Stimulated activated naive CD4-positive, alpha-beta T cell (primary cell): ENCODE results near the gene SPATA13.
"Not testable (repeated sequence)": the region's sequence is repeated elsewhere in the genome, so short reads cannot be mapped to it uniquely, and the experiment has no call there.

Experiments
- DNase-seq, 6 experiments: peaks; one replicate each; lab custom pipeline; 2025; lab: John Stamatoyannopoulos, UW

SPATA13 gene

DNA sequence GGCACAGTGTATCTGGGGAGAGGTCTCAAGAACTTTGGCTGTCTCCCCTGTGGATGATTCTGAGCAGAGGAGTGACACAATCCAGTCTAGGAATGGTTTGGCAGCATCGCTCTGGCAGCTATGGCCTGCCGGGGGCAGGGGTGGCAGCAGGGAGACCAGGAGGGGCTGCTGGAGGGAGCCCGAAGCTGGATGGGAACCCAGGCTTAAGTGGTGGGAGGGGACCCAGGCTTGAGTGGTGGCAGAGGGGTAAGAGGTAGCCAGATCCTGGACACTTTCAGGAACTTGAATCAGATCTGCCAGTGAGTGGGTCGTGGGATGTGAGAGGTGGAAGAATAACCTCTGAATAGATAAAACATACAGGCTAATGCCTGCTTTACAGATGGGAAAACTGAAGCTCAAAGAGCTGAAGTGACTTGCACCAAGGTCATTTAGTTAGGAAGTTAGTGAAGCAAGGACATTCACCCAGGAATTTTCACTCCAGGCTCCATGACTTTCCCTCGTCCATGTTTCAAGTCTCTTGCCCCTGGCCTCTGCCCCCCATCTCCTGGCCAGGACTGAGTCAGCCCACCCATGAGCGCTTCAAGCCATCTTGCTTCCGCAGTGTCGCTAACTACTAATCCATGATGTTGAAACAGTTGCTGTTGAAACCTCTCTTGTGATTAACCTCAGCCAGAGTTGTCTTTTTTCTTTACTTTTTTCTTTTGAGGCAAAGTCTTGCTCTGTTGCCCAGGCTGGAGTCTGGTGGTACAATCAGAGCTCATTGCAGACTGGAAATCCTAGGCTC, 119.0 kb downstream of the SPATA13 start:
- DNase-seq = no peak

DNA sequence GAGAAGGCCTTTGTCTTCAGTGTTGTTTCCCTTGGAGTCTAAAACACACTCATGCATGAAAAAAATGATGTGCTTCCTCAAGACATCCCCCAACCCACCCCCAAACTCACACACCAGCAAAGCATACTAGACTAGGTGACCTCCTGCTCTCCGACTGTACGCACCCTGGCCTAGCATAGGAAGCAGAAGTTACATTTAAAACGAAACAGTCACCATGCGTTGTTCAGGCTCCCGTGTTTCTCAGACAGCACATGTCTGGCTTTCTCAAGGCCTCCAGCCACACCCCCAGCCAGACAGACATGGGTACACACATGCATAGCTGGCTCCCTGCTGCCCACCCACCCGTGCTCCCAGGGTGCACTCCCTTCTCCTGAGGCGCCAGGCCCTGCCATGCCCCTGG, 120.2 kb downstream of the SPATA13 start:
- DNase-seq = no peak

- DNase-seq = no peak
Measured at GRCh38 chr13:24281188-24282008, 120.9 kb downstream of the SPATA13 start.

- DNase-seq = no peak
Measured at GRCh38 chr13:24282256-24282655, 121.7 kb downstream of the SPATA13 start.

GRCh38 chr13:24284889-24285565, 124.5 kb downstream of the SPATA13 start:
- DNase-seq = no peak

DNA sequence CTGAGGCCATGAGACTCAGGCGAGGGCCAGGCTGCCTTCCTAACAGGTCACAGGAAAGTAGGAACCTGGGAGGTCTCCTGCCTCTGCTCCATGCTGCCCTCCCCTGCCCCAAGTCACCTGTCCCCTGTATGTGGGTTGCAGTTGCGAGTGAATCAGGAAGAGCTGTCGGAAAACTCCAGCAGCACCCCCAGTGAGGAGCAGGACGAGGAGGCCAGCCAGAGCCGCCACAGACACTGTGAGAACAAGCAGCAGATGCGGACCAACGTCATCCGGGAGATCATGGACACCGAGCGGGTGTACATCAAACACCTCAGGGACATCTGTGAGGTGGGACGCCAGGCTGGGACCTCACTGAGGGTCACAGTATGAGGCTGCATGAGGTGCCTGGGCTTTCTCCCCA, 126.1 kb downstream of the SPATA13 start:
- no peak for DNase-seq

DNA sequence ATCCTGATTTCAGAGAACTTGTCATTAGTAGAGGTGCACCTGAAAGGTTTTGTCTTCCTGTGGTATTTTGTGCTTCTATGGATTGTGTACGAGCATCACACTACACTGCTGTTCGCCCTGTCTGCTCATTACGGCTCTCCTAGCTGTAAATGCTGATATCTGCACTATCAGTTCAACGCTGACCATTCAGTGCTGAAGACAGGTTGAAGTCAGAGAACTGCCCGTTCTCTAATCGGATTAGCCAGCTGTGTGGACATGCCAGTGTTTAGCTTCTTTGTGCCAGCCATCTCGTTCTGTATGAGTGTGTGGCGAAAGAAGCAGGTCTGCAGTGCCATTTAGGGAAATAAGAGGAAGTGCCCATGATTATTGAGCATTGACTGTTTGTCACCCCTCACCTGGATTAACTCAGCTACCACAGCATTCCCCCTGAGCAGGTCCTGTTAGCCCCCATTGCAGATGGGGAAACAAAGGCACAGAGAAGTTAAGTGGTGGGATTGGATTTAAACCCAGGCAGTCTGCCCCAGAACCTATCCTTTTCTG, 127.3 kb downstream of the SPATA13 start:
- no peak for DNase-seq

GRCh38 chr13:24288870-24289269, 128.3 kb downstream of the SPATA13 start:
- DNase-seq = no peak

DNA sequence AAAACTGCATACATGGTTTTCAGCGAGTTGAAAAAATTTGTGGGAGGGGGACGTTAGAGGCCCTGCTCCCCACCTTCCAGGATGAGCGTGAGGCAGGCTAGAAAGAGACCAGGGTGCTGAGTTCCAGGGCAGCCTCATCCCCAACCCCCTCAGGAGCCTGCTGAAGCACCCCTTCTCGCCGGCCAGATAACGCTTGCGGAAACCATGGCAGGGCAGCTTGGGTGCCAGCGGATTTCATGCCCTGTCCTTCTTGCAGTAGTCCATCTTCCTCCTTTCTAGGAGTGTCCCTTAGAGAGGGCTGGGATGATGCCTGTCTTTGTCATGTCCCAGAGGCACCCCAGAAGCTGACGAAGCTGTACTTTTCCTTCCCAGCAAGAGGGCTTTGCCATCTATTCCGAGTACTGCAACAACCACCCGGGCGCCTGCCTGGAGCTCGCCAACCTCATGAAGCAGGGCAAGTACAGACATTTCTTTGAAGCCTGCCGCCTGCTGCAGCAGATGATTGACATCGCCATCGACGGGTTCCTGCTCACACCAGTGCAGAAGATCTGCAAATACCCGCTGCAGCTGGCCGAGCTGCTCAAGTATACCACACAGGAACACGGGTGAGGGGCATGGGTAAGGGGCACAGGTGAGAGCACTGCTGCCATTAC, 129.9 kb downstream of the SPATA13 start:
- no peak for DNase-seq

DNA sequence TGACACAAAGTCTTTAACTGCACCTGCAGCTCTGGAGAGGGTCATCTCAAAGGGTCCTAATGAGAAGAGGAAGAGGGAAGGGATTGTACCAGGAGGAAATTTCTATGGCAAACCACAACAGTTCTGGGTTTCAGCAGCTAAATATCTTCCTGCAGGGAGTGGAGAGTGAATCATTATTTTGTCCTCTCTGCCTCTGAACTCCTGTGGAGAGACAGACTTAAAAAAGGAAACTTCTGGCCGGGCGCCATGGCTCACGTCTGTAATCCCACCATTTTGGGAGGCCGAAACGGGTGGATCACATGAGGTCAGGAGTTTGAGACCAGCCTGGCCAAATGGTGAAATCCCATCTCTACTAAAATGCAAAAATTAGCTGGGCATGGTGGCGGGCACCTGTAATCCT, 132.0 kb downstream of the SPATA13 start:
- DNase-seq = no peak

DNA sequence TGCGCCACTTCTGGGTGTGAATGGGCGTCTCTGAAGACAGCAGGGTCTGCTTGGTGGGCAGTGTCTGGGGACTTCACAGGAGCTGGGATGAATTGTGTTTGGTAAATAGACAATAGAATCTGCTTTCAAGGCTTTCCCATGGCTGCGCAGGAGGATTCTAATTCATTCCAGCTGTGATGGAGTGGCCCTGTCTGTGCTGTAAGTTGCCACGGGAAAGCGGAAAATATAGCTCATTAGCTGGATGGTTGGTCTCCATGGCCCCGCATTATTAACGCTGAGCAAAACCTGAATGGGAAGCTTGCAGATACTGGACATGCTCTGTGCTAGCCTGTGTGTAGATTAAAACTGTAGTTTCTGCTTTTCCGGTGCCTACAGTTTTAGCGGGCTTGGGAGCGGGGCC, 133.2 kb downstream of the SPATA13 start:
- DNase-seq = no peak

GRCh38 chr13:24299488-24300114, 139.1 kb downstream of the SPATA13 start:
- no peak for DNase-seq

- no peak for DNase-seq
Measured at GRCh38 chr13:24301434-24301833, 140.9 kb downstream of the SPATA13 start.

DNA sequence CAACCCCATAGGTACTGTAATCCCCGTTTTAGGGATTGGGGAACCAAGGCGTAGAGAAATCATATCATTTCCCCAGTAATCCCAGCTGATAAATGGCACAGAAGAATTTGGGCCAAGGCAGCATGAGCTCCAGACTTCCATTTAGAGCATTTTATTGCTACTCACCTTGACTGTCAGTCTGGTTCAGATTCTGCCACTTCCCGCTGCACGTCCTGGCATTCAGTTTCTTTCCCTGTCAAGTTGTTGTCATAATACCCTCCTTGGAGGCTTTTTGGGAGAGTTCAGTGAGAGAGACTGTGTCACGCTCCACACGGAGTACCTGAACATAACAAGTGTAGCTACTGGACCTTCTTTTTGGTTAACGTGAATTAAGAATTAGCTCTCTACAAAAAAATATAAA, 141.4 kb downstream of the SPATA13 start:
- no peak for DNase-seq

GRCh38 chr13:24304620-24305019, 144.1 kb downstream of the SPATA13 start:
- DNase-seq = no peak

DNA sequence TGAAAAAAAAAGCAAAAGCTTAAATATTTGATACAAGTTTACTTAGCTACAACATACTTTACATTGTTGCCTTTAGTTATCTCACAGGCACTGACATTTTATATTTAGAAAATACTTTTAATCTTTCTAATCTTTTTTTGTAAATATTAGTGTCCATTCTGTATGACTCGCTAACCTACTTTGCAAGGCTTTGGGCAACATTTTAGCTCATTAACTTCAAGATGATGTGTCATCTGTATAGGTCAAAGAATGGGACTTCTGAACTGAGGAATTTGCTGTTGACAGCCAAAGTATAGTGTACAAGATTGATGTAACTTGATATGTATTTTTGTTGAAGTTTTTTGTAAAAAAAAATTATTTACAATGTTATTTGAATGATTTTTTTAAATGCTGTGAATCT, 146.1 kb downstream of the SPATA13 start:
- no peak for DNase-seq

GRCh38 chr13:24307211-24308067, 146.9 kb downstream of the SPATA13 start:
- DNase-seq = no peak

- DNase-seq = peak in 1 of 6 experiments; percentile 22
Measured at GRCh38 chr13:24308068-24308445, 147.5 kb downstream of the SPATA13 start.

DNA sequence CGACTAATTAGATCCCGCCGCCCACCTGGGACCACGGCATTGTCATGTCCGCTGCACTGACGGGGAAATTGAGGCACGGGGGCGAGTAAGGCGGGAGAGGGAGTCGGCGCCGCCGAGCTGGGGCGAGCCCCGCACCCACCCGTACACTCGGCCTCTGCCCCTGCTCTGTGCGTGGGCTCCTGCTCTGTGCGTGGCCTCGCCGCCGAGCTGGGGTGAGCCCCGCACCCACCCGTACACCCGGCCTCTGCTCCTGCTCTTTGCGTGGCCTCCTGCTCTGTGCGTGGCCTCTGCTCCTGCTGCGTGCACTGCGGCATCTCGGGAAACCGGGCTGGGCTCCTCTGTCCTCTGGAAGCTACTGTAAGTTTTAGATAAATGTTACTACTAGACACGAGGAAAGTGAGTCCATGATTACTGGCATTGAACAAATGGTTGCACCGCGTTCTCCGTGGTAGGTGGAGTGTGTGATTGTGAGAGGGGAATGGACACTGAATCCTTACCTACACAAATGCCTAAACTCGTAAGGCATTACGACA, 148.0 kb downstream of the SPATA13 start:
- no peak for DNase-seq

- not testable (repeated sequence) for DNase-seq
Measured at GRCh38 chr13:24309300-24309699, 148.8 kb downstream of the SPATA13 start, which contains the start of gene C1QTNF9. Gene C1QTNF9, plus strand, starts transcription at chr13:24309580. Its CDS starts 6,424 bp downstream, at chr13:24316004.
